Liver (tissue), 9 donors: ENCODE data around the gene GTPBP1. TPM values are rescaled to one million over a fixed set of nuclear protein-coding genes. Genes with fewer than 3 reads are reported as not detected.
A peak's percentile ranks its signal among the peaks of the same experiment; 100 is the strongest.

Experiments used
- DNase-seq: peaks from one replicate; pipeline ENCODE4 v3.0.0-alpha.2; 2017; ENCODE audit warnings: low spot score
- H3K27ac ChIP-seq, 2 donors: one replicate each; pipeline ENCODE4 v1.7.0; 2013; ENCODE audit warnings: inconsistent platforms in 2 of 2, low read length in 2 of 2, control low read depth in 1 of 2, low read depth in 1 of 2, mild to moderate bottlenecking in 1 of 2
- H3K27me3 ChIP-seq, 4 donors: one replicate each; pipeline versions ENCODE4 v1.6.1 to v1.7.0; 2013; ENCODE audit warnings: low read length in 3 of 4, inconsistent platforms in 1 of 4, mild to moderate bottlenecking in 1 of 4, moderate library complexity in 1 of 4; ENCODE audit not compliant: control insufficient read depth in 4 of 4, insufficient read depth in 4 of 4
- H3K36me3 ChIP-seq, 4 donors: one replicate each; pipeline versions ENCODE4 v1.6.1 to v1.7.0; 2013; ENCODE audit warnings: low read length in 3 of 4, mild to moderate bottlenecking in 3 of 4, low read depth in 1 of 4, moderate library complexity in 1 of 4; ENCODE audit not compliant: control insufficient read depth in 4 of 4, insufficient read depth in 3 of 4
- H3K4me1 ChIP-seq, 4 donors: one replicate each; pipeline versions ENCODE4 v1.6.1 to v1.7.0; 2013; ENCODE audit warnings: low read length in 3 of 4, mild to moderate bottlenecking in 3 of 4, moderate library complexity in 1 of 4; ENCODE audit not compliant: control insufficient read depth in 4 of 4, insufficient read depth in 4 of 4
- H3K4me3 ChIP-seq, 3 donors: one replicate each; pipeline versions ENCODE4 v1.6.1 to v1.7.0; 2013; ENCODE audit warnings: low read length in 3 of 3, control low read depth in 1 of 3, low read depth in 1 of 3, mild to moderate bottlenecking in 1 of 3
- H3K9ac ChIP-seq, 2 donors: one replicate each; pipeline ENCODE4 v1.7.0; 2013; ENCODE audit warnings: low read length in 2 of 2, mild to moderate bottlenecking in 2 of 2, moderate library complexity in 2 of 2, control low read depth in 1 of 2, low read depth in 1 of 2
- H3K9me3 ChIP-seq, 4 donors: one replicate each; pipeline versions ENCODE4 v1.6.1 to v1.7.0; 2013; ENCODE audit warnings: low read length in 3 of 4; ENCODE audit not compliant: control insufficient read depth in 4 of 4
- ATF3 ChIP-seq: IDR thresholded peaks from 2 replicates; pipeline ENCODE4 v1.6.1; 2016; ENCODE audit warnings: antibody characterized with exemption
- CTCF ChIP-seq: fragments of 150-350 bp; IDR thresholded peaks from 2 replicates; pipeline ENCODE4 v1.5.1; 2017; ENCODE audit warnings: improper control_type of control experiment, low read depth, low read length; ENCODE audit not compliant: missing input control
- EGR1 ChIP-seq, 2 donors: IDR thresholded peaks; 2 replicates each; pipeline ENCODE4 v1.6.1; 2016 to 2018; ENCODE audit warnings: antibody characterized with exemption in 2 of 2, low read depth in 2 of 2
- FOXA1 ChIP-seq: IDR thresholded peaks from 2 replicates; pipeline ENCODE4 v1.6.1; 2016; ENCODE audit warnings: antibody characterized with exemption
- FOXA2 ChIP-seq: IDR thresholded peaks from 2 replicates; pipeline ENCODE4 v1.6.1; 2016; ENCODE audit warnings: antibody characterized with exemption
- HNF4A ChIP-seq, 2 donors: conservative IDR thresholded peaks; 2 replicates each; pipeline ENCODE4 v1.6.1; 2016; ENCODE audit warnings: antibody characterized with exemption in 2 of 2, mild to moderate bottlenecking in 2 of 2
- HNF4G ChIP-seq: IDR thresholded peaks from 2 replicates; pipeline ENCODE4 v1.6.1; 2016; ENCODE audit warnings: antibody characterized with exemption
- JUND ChIP-seq, 2 donors: IDR thresholded peaks; 2 replicates each; pipeline ENCODE4 v1.6.1; 2016; ENCODE audit warnings: antibody characterized with exemption in 2 of 2
- NR2F2 ChIP-seq: IDR thresholded peaks from 2 replicates; pipeline ENCODE4 v1.6.1; 2016; ENCODE audit warnings: antibody characterized with exemption
- RAD21 ChIP-seq, 2 donors: IDR thresholded peaks; 2 replicates each; pipeline ENCODE4 v1.6.1; 2016; ENCODE audit warnings: antibody characterized with exemption in 2 of 2, mild to moderate bottlenecking in 2 of 2
- REST ChIP-seq: IDR thresholded peaks from 2 replicates; pipeline ENCODE4 v1.6.1; 2016; ENCODE audit warnings: antibody characterized with exemption, mild to moderate bottlenecking
- RXRA ChIP-seq, 2 donors: IDR thresholded peaks; 2 replicates each; pipeline ENCODE4 v1.6.1; 2017 to 2018; ENCODE audit warnings: antibody characterized with exemption in 2 of 2, mild to moderate bottlenecking in 1 of 2
- SP1 ChIP-seq: IDR thresholded peaks from 2 replicates; pipeline ENCODE4 v1.6.1; 2018; ENCODE audit warnings: antibody characterized with exemption, mild to moderate bottlenecking
- TAF1 ChIP-seq: conservative IDR thresholded peaks from 2 replicates; pipeline ENCODE4 v1.6.1; 2016; ENCODE audit warnings: antibody characterized with exemption, mild to moderate bottlenecking
- YY1 ChIP-seq: IDR thresholded peaks from 2 replicates; pipeline ENCODE4 v1.6.1; 2016; ENCODE audit warnings: antibody characterized with exemption, mild to moderate bottlenecking
- ZBTB33 ChIP-seq: IDR thresholded peaks from 2 replicates; pipeline ENCODE4 v1.6.1; 2016; ENCODE audit warnings: antibody characterized with exemption
- WGBS: extraction: QIAGEN DNeasy Blood & Tissue Kit; methylation state at CpG from one replicate; pipeline ENCODE4 v1.1.7; 2013; 5-methylcytosine and 5-hydroxymethylcytosine counted together
- polyA plus RNA-seq, 2 donors: library from polyadenylated mRNA; stranded (reverse) in 1 of 2; unstranded in 1 of 2; fragments of 200-250 nt in 1 of 2; fragments of >200 nt in 1 of 2; fragmentation: Nextera tagmentation in 1 of 2; extraction: Ambion mirVana in 1 of 2; gene quantifications; one replicate each; pipeline versions ENCODE4 v1.2.1 to v1.2.3, GENCODE V29; 2013 to 2015
- total RNA-seq, 2 donors: library from RNA; depleted of rRNA; stranded (reverse); fragments of >200 nt; gene quantifications; one replicate each; pipeline ENCODE4 v1.2.3, GENCODE V29; 2014
- TF ChIP-seq, protein P1 (sequence below): IDR thresholded peaks from 2 replicates; pipeline ENCODE4 v1.6.1; 2016; ENCODE audit warnings: antibody characterized with exemption
- donor health status: healthy.
- donor health status: healthy.
- donor health status: healthy.
- donor health status: healthy.
- donor health status: healthy.

Gene GTPBP1
- total and polyA plus RNA-seq, 4 donors: 5.3 to 56.3 (median 16.1) TPM

- no peak for DNase-seq
- WGBS: 16% methylated on average over 2 of the region's 2 CpGs
- Histone ChIP-seq H3K4me3 (peak overlapping the region; percentile 75 to 93 (median 93)), H3K27me3 (no peaks in the 10 kb centered on the region), H3K9me3 (no peaks in the 10 kb centered on the region), H3K27ac (peak overlapping the region; percentile 94), H3K4me1 (peaks cover 0 to 29% (median 18%) of the 10 kb centered on the region in 4 donors), H3K9ac (peak overlapping the region in 1 of 2 donors; percentile 17), H3K36me3 (peaks cover 0 to 6% (median 3%) of the 10 kb centered on the region in 4 donors)
- TF ChIP-seq SP1: no peak
- TF ChIP-seq HNF4G: no peak
- TF ChIP-seq REST: no peak
- no peak for TF ChIP-seq NR2F2
- TF ChIP-seq JUND (IDR thresholded peaks at IDR 0.05): peak in 1 of 2 donors; percentile 21
- TF ChIP-seq FOXA2: no peak
- no peak for TF ChIP-seq ATF3
- no peak for TF ChIP-seq CTCF
- TF ChIP-seq YY1: no peak
- no peak for TF ChIP-seq RXRA (IDR thresholded peaks at IDR 0.05)
- TF ChIP-seq HNF4A (conservative IDR thresholded peaks at IDR 0.05): peak in 1 of 2 donors; percentile 19
- no peak for TF ChIP-seq EGR1 (IDR thresholded peaks at IDR 0.05; ENCODE audit: low read depth in 2 of 2)
- TF ChIP-seq FOXA1: no peak
These were observed 1.6 kb downstream of the GTPBP1 start for GRCh38 chr22:38707346-38707745.

DNA sequence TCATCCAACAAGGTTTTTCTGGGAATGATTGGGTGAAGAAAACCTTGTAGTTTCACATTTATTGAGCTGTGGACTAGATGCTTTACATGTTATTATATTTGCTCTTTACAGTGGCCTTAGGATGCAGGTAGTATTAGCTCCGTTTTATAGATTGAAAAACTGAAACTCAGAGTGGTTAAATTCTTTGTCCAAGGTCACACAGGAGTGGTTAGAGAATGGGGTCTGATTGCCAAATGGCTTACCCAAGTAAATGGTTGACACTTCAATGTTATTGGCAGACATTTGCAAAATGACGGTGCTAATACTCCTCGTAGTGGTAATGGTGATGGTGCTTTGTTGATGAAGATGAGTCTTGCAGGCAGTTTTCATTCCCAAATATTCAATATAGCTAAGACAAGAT, 2.2 kb downstream of the GTPBP1 start:
- H3K9ac ChIP-seq: peak overlapping the region in 1 of 2 donors; percentile 17

GRCh38 chr22:38709306-38709705, 3.6 kb downstream of the GTPBP1 start:
- H3K9me3 ChIP-seq: no peaks in the 10 kb centered on the region
- 93% methylated on average over 3 of the region's 3 CpGs for WGBS
- H3K27me3 ChIP-seq: no peaks in the 10 kb centered on the region
- no peak for DNase-seq
- H3K9ac ChIP-seq: no peak overlapping the region
- no peak for TF ChIP-seq ZBTB33
- TF ChIP-seq RAD21 (IDR thresholded peaks at IDR 0.05): no peak
- no peak for TF ChIP-seq FOXA1
- no peak for TF ChIP-seq NR2F2
- no peak for TF ChIP-seq EGR1 (IDR thresholded peaks at IDR 0.05; ENCODE audit: low read depth in 2 of 2)
- TF ChIP-seq, protein P1, sequence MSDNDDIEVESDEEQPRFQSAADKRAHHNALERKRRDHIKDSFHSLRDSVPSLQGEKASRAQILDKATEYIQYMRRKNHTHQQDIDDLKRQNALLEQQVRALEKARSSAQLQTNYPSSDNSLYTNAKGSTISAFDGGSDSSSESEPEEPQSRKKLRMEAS: no peak
- no peak for TF ChIP-seq JUND (IDR thresholded peaks at IDR 0.05)
- TF ChIP-seq RXRA (IDR thresholded peaks at IDR 0.05): no peak
- no peak overlapping the region for H3K27ac ChIP-seq
- no peak overlapping the region for H3K4me3 ChIP-seq
- peaks cover 0 to 29% (median 18%) of the 10 kb centered on the region in 4 donors for H3K4me1 ChIP-seq
- H3K36me3 ChIP-seq: peaks cover 0 to 6% (median 3%) of the 10 kb centered on the region in 4 donors

More for the DNA sequence above, 2.2 kb downstream of the GTPBP1 start:
- DNase-seq: no peak
- Histone ChIP-seq H3K9me3 (no peaks in the 10 kb centered on the region), H3K27ac (peak overlapping the region in 1 of 2 donors; percentile 94), H3K4me3 (no peak overlapping the region), H3K27me3 (no peaks in the 10 kb centered on the region), H3K36me3 (peaks cover 0 to 6% (median 3%) of the 10 kb centered on the region in 4 donors), H3K4me1 (peaks cover 0 to 29% (median 18%) of the 10 kb centered on the region in 4 donors)
- TF ChIP-seq HNF4G (no peak), YY1 (no peak), TAF1 (no peak)
- 90% methylated on average over 3 of the region's 3 CpGs for WGBS
